Measurements from ENCODE around the gene KRTCAP2. TPM values are rescaled to one million over a fixed set of nuclear protein-coding genes. Genes with fewer than 3 reads are reported as not detected.
A peak's percentile ranks its signal among the peaks of the same experiment; 100 is the strongest.
"Not testable (repeated sequence)": the region's sequence is repeated elsewhere in the genome, so short reads cannot be mapped to it uniquely, and the experiment has no call there.

Gene KRTCAP2
- total RNA-seq, 1 experiment from 2014 or later: 128 TPM

GRCh38 chr1:155200920-155201319 is 27.8 kb upstream of the KRTCAP2 start:
- DNase-seq (ENCODE audit: low spot score): no peak

GRCh38 chr1:155199792-155200191 is 26.7 kb upstream of the KRTCAP2 start:
- DNase-seq (ENCODE audit: low spot score): no peak

GRCh38 chr1:155198547-155198906 is 25.4 kb upstream of the KRTCAP2 start:
- DNase-seq (ENCODE audit: low spot score): no peak

- no peak for DNase-seq (ENCODE audit: low spot score)
Observed at GRCh38 chr1:155197901-155198546, 24.9 kb upstream of the KRTCAP2 start.

- no peak for DNase-seq (ENCODE audit: low spot score)
Observed at GRCh38 chr1:155196893-155197638, 24.0 kb upstream of the KRTCAP2 start.

GRCh38 chr1:155196103-155196892 is 23.2 kb upstream of the KRTCAP2 start:
- DNase-seq (ENCODE audit: low spot score): no peak

- no peak for DNase-seq (ENCODE audit: low spot score)
Observed at GRCh38 chr1:155195201-155196102, 22.3 kb upstream of the KRTCAP2 start.

GRCh38 chr1:155193991-155194240 is 20.8 kb upstream of the KRTCAP2 start:
- not testable (repeated sequence) for DNase-seq (ENCODE audit: low spot score)

- DNase-seq (ENCODE audit: low spot score): peak; percentile 90
Observed at GRCh38 chr1:155193275-155193990, 20.3 kb upstream of the KRTCAP2 start.

GRCh38 chr1:155192346-155193274 is 19.5 kb upstream of the KRTCAP2 start:
- peak; percentile 23 for DNase-seq (ENCODE audit: low spot score)

- no peak for DNase-seq (ENCODE audit: low spot score)
Observed at GRCh38 chr1:155191904-155192303, 18.8 kb upstream of the KRTCAP2 start.

- not testable (repeated sequence) for DNase-seq (ENCODE audit: low spot score)
Observed at GRCh38 chr1:155189926-155190325, 16.8 kb upstream of the KRTCAP2 start.

GRCh38 chr1:155188268-155188667 is 15.2 kb upstream of the KRTCAP2 start:
- no peak for DNase-seq (ENCODE audit: low spot score)

GRCh38 chr1:155187456-155187891 is 14.4 kb upstream of the KRTCAP2 start:
- no peak for DNase-seq (ENCODE audit: low spot score)

- DNase-seq (ENCODE audit: low spot score): no peak
Observed at GRCh38 chr1:155186794-155187455, 13.8 kb upstream of the KRTCAP2 start.

- DNase-seq (ENCODE audit: low spot score): peak; percentile 38
Observed at GRCh38 chr1:155186067-155186793, 13.1 kb upstream of the KRTCAP2 start.

GRCh38 chr1:155185783-155186066 is 12.6 kb upstream of the KRTCAP2 start:
- DNase-seq (ENCODE audit: low spot score): no peak

GRCh38 chr1:155184835-155185782 is 12.0 kb upstream of the KRTCAP2 start:
- no peak for DNase-seq (ENCODE audit: low spot score)

Measured in HT-29 (cell line).